MM.1S (cell line): Measurements from ENCODE around the gene TIPRL.

ENCODE experiments used
- DNase-seq: peaks from one replicate; pipeline ENCODE4 v3.0.0-alpha.2; 2015
- H2AFZ ChIP-seq: fragments of 300-600 bp; sonication (generic); 2 replicates; pipeline ENCODE4 v1.6.0; 2016; ENCODE audit warnings: antibody characterized with exemption, low read length
- H3F3A ChIP-seq: fragments of 300-600 bp; sonication (generic); 2 replicates; pipeline ENCODE4 v1.6.1; 2016; ENCODE audit warnings: mild to moderate bottlenecking, antibody characterized with exemption, low read length, moderate library complexity, mixed read lengths; ENCODE audit not compliant: insufficient read depth
- H3K27ac ChIP-seq: fragments of 300-600 bp; sonication (generic); 2 replicates; pipeline ENCODE4 v1.5.1; 2016; ENCODE audit warnings: mild to moderate bottlenecking, low read length
- H3K27me3 ChIP-seq: fragments of 300-600 bp; sonication (generic); replicated peaks from 2 replicates; pipeline ENCODE4 v1.6.0; 2016; ENCODE audit warnings: low read length; ENCODE audit not compliant: insufficient read depth
- H3K36me3 ChIP-seq: fragments of 300-600 bp; sonication (generic); replicated peaks from 2 replicates; pipeline ENCODE4 v1.6.1; 2016; ENCODE audit warnings: mild to moderate bottlenecking, low read length, mixed read lengths; ENCODE audit not compliant: insufficient read depth
- H3K4me1 ChIP-seq: fragments of 300-600 bp; sonication (generic); 2 replicates; pipeline ENCODE4 v1.6.1; 2016; ENCODE audit warnings: low read length, mixed read lengths
- H3K4me2 ChIP-seq: fragments of 300-600 bp; sonication (generic); 2 replicates; pipeline ENCODE4 v1.6.0; 2016; ENCODE audit warnings: low read depth, low read length
- H3K4me3 ChIP-seq: fragments of 300-600 bp; sonication (generic); 2 replicates; pipeline ENCODE4 v1.5.1; 2016; ENCODE audit warnings: low read length, mixed read lengths
- H3K79me2 ChIP-seq: fragments of 300-600 bp; sonication (generic); 2 replicates; pipeline ENCODE4 v1.6.1; 2016; ENCODE audit warnings: mixed run types, low read length, mixed read lengths
- H3K9ac ChIP-seq: fragments of 300-600 bp; sonication (generic); 2 replicates; pipeline ENCODE4 v1.6.1; 2016; ENCODE audit warnings: low read length, mixed read lengths
- H3K9me2 ChIP-seq: fragments of 300-600 bp; sonication (generic); replicated peaks from 2 replicates; pipeline ENCODE4 v1.6.1; 2016; ENCODE audit warnings: mild to moderate bottlenecking, low read length, mixed read lengths; ENCODE audit not compliant: insufficient read depth
- H3K9me3 ChIP-seq: fragments of 300-600 bp; sonication (generic); replicated peaks from 2 replicates; pipeline ENCODE4 v1.6.1; 2016; ENCODE audit warnings: mild to moderate bottlenecking, low read length, mixed read lengths; ENCODE audit not compliant: insufficient read depth
- H4K20me1 ChIP-seq: fragments of 300-600 bp; sonication (generic); 2 replicates; pipeline ENCODE4 v1.6.1; 2016; ENCODE audit warnings: mild to moderate bottlenecking, low read length, moderate library complexity, mixed read lengths; ENCODE audit not compliant: insufficient read depth
- EZH2 ChIP-seq: fragments of 300-600 bp; sonication (generic); optimal IDR thresholded peaks from 2 replicates; pipeline ENCODE3; 2017; ENCODE audit warnings: low read depth, mild to moderate bottlenecking, antibody characterized with exemption, low read length, mixed read lengths
- EZH2phosphoT487 ChIP-seq: fragments of 300-600 bp; sonication (generic); IDR thresholded peaks from 2 replicates; pipeline ENCODE4 v1.6.1; 2018; ENCODE audit warnings: antibody characterized with exemption, low read length
- TF ChIP-seq, protein P1 (sequence below): fragments of 300-600 bp; sonication (generic); IDR thresholded peaks from 2 replicates; pipeline ENCODE4 v1.5.1; 2016; ENCODE audit warnings: antibody characterized with exemption, low read length, mixed read lengths

TIPRL gene

DNA sequence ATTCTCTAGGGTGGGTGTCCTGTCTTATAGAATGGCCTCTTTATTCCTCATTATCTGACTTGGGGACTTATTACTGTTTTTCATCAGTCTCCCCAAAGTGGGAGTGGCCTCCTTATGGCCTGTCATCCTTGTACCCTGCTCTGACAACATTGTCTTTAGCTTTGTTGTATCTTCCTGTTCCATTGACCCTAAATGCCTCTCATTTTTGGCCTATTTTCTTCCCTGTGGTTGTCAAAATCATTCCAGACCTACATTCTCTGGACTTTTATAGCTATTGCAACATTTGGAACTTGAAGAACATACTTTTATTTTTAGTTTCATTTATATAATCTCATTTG lies 56.8 kb downstream of the TIPRL start:
- Histone ChIP-seq H2AFZ (no peak overlapping the region), H3F3A (0 out of 2 replicates have a peak, but pooled peaks cover 2% of the 10 kb centered on the region), H3K9me3 (no peaks in the 10 kb centered on the region), H3K27me3 (no peaks in the 10 kb centered on the region), H3K79me2 (peaks cover 52% of the 10 kb centered on the region), H3K4me2 (no peak overlapping the region), H3K9me2 (no peaks in the 10 kb centered on the region), H3K4me1 (0 out of 2 replicates have a peak, but pooled peaks cover 5% of the 10 kb centered on the region), H3K36me3 (peaks cover 12% of the 10 kb centered on the region), H3K27ac (no peak overlapping the region), H3K4me3 (no peak overlapping the region), H3K9ac (no peak overlapping the region), H4K20me1 (no peaks in the 10 kb centered on the region)
- no peak for DNase-seq
- TF ChIP-seq, protein P1, sequence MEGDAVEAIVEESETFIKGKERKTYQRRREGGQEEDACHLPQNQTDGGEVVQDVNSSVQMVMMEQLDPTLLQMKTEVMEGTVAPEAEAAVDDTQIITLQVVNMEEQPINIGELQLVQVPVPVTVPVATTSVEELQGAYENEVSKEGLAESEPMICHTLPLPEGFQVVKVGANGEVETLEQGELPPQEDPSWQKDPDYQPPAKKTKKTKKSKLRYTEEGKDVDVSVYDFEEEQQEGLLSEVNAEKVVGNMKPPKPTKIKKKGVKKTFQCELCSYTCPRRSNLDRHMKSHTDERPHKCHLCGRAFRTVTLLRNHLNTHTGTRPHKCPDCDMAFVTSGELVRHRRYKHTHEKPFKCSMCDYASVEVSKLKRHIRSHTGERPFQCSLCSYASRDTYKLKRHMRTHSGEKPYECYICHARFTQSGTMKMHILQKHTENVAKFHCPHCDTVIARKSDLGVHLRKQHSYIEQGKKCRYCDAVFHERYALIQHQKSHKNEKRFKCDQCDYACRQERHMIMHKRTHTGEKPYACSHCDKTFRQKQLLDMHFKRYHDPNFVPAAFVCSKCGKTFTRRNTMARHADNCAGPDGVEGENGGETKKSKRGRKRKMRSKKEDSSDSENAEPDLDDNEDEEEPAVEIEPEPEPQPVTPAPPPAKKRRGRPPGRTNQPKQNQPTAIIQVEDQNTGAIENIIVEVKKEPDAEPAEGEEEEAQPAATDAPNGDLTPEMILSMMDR: no peak
- TF ChIP-seq EZH2phosphoT487: no peak
- TF ChIP-seq EZH2: no peak

DNA sequence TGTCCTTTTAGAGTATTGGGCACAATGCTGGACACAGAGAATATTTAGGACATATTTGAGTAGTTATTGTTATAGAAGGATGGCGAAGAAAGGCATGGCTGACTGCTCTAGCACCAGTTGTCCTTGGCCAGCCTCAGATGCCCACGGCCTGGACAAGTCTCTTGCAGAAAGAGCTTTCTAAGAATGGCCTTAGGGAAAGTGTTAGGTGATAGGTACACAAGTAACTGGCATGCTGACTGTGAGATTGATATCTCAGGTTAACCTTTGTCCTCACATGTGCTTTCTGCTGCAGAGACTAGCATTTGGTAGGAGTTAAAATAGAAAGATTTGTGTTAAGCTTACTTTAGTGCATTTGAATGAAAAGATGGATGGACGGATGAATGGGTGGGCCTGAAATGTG lies 57.2 kb downstream of the TIPRL start:
- Histone ChIP-seq H3F3A (0 out of 2 replicates have a peak, but pooled peaks cover 2% of the 10 kb centered on the region), H3K4me3 (no peak overlapping the region), H3K36me3 (peaks cover 12% of the 10 kb centered on the region), H3K9me3 (no peaks in the 10 kb centered on the region), H3K4me1 (0 out of 2 replicates have a peak, but pooled peaks cover 5% of the 10 kb centered on the region), H3K9ac (no peak overlapping the region), H3K4me2 (no peak overlapping the region), H3K27me3 (no peaks in the 10 kb centered on the region), H4K20me1 (no peaks in the 10 kb centered on the region), H3K9me2 (no peaks in the 10 kb centered on the region), H3K27ac (no peak overlapping the region), H2AFZ (no peak overlapping the region), H3K79me2 (peaks cover 48% of the 10 kb centered on the region)
- no peak for DNase-seq
- TF ChIP-seq EZH2 (no peak), EZH2phosphoT487 (no peak)
- TF ChIP-seq, protein P1: no peak

DNA sequence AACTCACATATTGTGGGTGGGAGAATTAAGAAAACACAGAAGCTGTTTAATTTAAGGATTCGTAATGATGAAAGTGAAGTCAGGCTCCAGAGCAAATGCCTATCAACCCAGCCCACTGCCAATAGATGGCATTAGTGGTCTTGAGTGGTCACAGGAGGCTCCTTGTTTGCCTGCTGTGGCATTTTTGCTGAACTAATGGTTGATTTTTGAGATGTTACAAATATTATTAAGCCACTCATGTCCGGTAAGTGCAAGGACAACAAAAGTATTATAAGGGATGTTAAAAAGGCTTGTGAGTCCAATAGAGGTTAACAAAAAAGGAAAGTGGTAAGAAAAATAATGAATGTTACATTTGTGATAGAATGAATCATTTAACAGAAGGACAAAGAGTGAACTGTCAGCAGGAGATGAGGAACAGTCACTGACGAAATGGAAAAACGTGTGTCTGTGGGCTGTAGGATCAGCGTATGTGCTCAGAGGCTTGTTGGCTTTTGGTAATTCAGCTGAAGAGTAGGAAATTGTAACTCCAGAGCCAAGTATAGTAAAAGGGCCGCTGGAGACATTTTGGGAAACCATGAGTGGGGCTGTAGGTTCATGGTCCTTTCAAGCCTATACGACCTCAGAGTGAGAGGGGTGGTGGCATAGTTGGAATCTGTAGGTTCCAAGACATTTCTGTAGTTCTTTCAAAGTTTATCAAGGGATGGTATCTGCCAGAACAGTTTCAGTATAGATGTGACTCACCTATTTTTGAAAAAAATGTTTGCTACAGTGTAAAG lies 58.3 kb downstream of the TIPRL start:
- Histone ChIP-seq H3K4me1 (0 out of 2 replicates have a peak, but pooled peaks cover 5% of the 10 kb centered on the region), H3K9me3 (no peaks in the 10 kb centered on the region), H3K36me3 (peaks cover 11% of the 10 kb centered on the region), H3K27me3 (no peaks in the 10 kb centered on the region), H3K9ac (no peak overlapping the region), H3K9me2 (no peaks in the 10 kb centered on the region), H2AFZ (no peak overlapping the region), H3K4me3 (no peak overlapping the region), H3K27ac (no peak overlapping the region), H4K20me1 (no peaks in the 10 kb centered on the region), H3K79me2 (peaks cover 37% of the 10 kb centered on the region), H3F3A (0 out of 2 replicates have a peak, but pooled peaks cover 2% of the 10 kb centered on the region), H3K4me2 (no peak overlapping the region)
- no peak for DNase-seq
- TF ChIP-seq, protein P1: 0 out of 2 replicates have a peak, but pooled peaks have one; percentile 4
- TF ChIP-seq EZH2: no peak
